Nephron (organoid): Measurements from ENCODE around the gene ASH1L.

ENCODE experiments used
- H3K27ac Mint-ChIP-seq, 3 experiments: 2 replicates each; pipeline ENCODE4 v1.8.0; 2020; ENCODE audit warnings: mixed read lengths in 3 of 3, mild to moderate bottlenecking in 2 of 3, moderate library complexity in 1 of 3
- H3K27me3 Mint-ChIP-seq: 2 replicates; pipeline ENCODE4 v1.8.0; 2021; ENCODE audit warnings: low read depth, mild to moderate bottlenecking, moderate library complexity, mixed read lengths
- H3K36me3 Mint-ChIP-seq: 2 replicates; pipeline ENCODE4 v1.8.0; 2020; ENCODE audit warnings: low read depth, mixed read lengths
- H3K4me1 Mint-ChIP-seq: 2 replicates; pipeline ENCODE4 v1.8.0; 2020; ENCODE audit warnings: mixed read lengths
- H3K4me3 Mint-ChIP-seq, 3 experiments: 2 replicates each; pipeline ENCODE4 v1.8.0; 2020; ENCODE audit warnings: mild to moderate bottlenecking in 3 of 3, mixed read lengths in 3 of 3, moderate library complexity in 2 of 3
- H3K9me3 Mint-ChIP-seq: 2 replicates; pipeline ENCODE4 v1.8.0; 2020; ENCODE audit warnings: mixed read lengths
- CTCF ChIP-seq, 3 experiments: fragments of 200-600 bp; sonication (generic); IDR thresholded peaks; one replicate each; pipeline ENCODE4 v1.5.0; 2021; ENCODE audit warnings: antibody characterized with exemption in 3 of 3; ENCODE audit not compliant: unreplicated experiment in 3 of 3

Gene ASH1L

GRCh38 chr1:155319536-155319935 is 243.1 kb downstream of the ASH1L start:
- H3K4me1 Mint-ChIP-seq: peaks cover 26% of the 10 kb centered on the region
- H3K36me3 Mint-ChIP-seq: peaks cover 12% of the 10 kb centered on the region
- H3K27me3 Mint-ChIP-seq: no peaks in the 10 kb centered on the region
- peak overlapping the region; percentile 92 to 94 (median 92) for H3K4me3 Mint-ChIP-seq
- H3K27ac Mint-ChIP-seq: peak overlapping the region in 2 of 3 experiments; percentile 21 to 82
- no peak for TF ChIP-seq CTCF (IDR thresholded peaks at IDR 0.05; ENCODE audit: unreplicated experiment in 3 of 3)
- H3K9me3 Mint-ChIP-seq: no peaks in the 10 kb centered on the region

GRCh38 chr1:155318082-155318481 is 244.5 kb downstream of the ASH1L start:
- Mint-ChIP-seq H3K9me3 (no peaks in the 10 kb centered on the region), H3K27ac (peak overlapping the region in 1 of 3 experiments; percentile 79), H3K4me1 (peaks cover 31% of the 10 kb centered on the region), H3K36me3 (peaks cover 18% of the 10 kb centered on the region), H3K4me3 (peak overlapping the region in 1 of 3 experiments; percentile 68), H3K27me3 (no peaks in the 10 kb centered on the region)
- TF ChIP-seq CTCF (IDR thresholded peaks at IDR 0.05; ENCODE audit: unreplicated experiment in 3 of 3): no peak

- peak overlapping the region; percentile 63 to 89 (median 76) for H3K27ac Mint-ChIP-seq
- TF ChIP-seq CTCF (IDR thresholded peaks at IDR 0.05; ENCODE audit: unreplicated experiment in 3 of 3): no peak
- peak overlapping the region in 1 of 3 experiments; percentile 7 for H3K4me3 Mint-ChIP-seq
Observed at GRCh38 chr1:155316922-155317321, 245.7 kb downstream of the ASH1L start.

GRCh38 chr1:155313261-155313660 is 249.3 kb downstream of the ASH1L start:
- Mint-ChIP-seq H3K36me3 (peaks cover 29% of the 10 kb centered on the region), H3K4me1 (peaks cover 22% of the 10 kb centered on the region), H3K27me3 (no peaks in the 10 kb centered on the region), H3K9me3 (no peaks in the 10 kb centered on the region), H3K27ac (peak overlapping the region in 2 of 3 experiments; percentile 25 to 44), H3K4me3 (peak overlapping the region in 1 of 3 experiments; percentile 16)
- no peak for TF ChIP-seq CTCF (IDR thresholded peaks at IDR 0.05; ENCODE audit: unreplicated experiment in 3 of 3)

More at GRCh38 chr1:155316922-155317321, 245.7 kb downstream of the ASH1L start:
- Mint-ChIP-seq H3K27me3 (no peaks in the 10 kb centered on the region), H3K9me3 (no peaks in the 10 kb centered on the region), H3K4me1 (peaks cover 25% of the 10 kb centered on the region), H3K36me3 (peaks cover 27% of the 10 kb centered on the region)

GRCh38 chr1:155309423-155310021 is 253.1 kb downstream of the ASH1L start:
- TF ChIP-seq CTCF (IDR thresholded peaks at IDR 0.05; ENCODE audit: unreplicated experiment in 3 of 3): no peak
- H3K27ac Mint-ChIP-seq: peak overlapping the region; percentile 87 to 97 (median 96)
- peaks cover 28% of the 10 kb centered on the region for H3K4me1 Mint-ChIP-seq
- H3K4me3 Mint-ChIP-seq: peak overlapping the region; percentile 97 to 99 (median 97)
- no peaks in the 10 kb centered on the region for H3K27me3 Mint-ChIP-seq
- H3K36me3 Mint-ChIP-seq: peaks cover 24% of the 10 kb centered on the region
- no peaks in the 10 kb centered on the region for H3K9me3 Mint-ChIP-seq
